ENCODE data around the gene CRB1. TPM values are rescaled to one million over a fixed set of nuclear protein-coding genes. Genes with fewer than 3 reads are reported as not detected.

Gene CRB1
- total RNA-seq, 1 experiment from 2014 or later = not detected

GRCh38 chr1:197424380-197424779 lies 156.3 kb downstream of the CRB1 start:
- in situ Hi-C loops (cut with HindIII; ENCODE audit: low pct_unique_long_range_greater_than_20kb, low sequenced_read_pairs) = no loop called here
- CTCF ChIA-PET = no interaction called here

GRCh38 chr1:197429372-197429771 lies 161.3 kb downstream of the CRB1 start:
- in situ Hi-C loops (cut with HindIII; ENCODE audit: low pct_unique_long_range_greater_than_20kb, low sequenced_read_pairs) = no loop called here
- Histone ChIP-seq H3K27ac (ENCODE audit: low read length) (no peak overlapping the region), H3K4me3 (ENCODE audit: low read depth in 2 of 2, low read length in 2 of 2) (no peak overlapping the region), H3K4me1 (ENCODE audit: control insufficient read depth, insufficient read depth, low read length) (no peaks in the 10 kb centered on the region), H3K27me3 (ENCODE audit: control insufficient read depth, insufficient read depth, low read length) (no peaks in the 10 kb centered on the region), H3K36me3 (ENCODE audit: control insufficient read depth, insufficient read depth, low read length) (no peaks in the 10 kb centered on the region), H3K9me3 (ENCODE audit: control insufficient read depth, insufficient read depth, low read depth, low read length) (no peaks in the 10 kb centered on the region)
- intact Hi-C loops (cut with micrococcal nuclease; ENCODE audit: unreplicated experiment) = no loop called here
- no TSS peak for BruUV-seq (replicated peaks)
- TF ChIP-seq SIN3A (IDR thresholded peaks at IDR 0.05; ENCODE audit: borderline replicate concordance, insufficient read depth, low read depth, low read length) = no peak
- ChIA-PET CTCF (no interaction called here), POLR2A (no interaction called here)
- no peak for ATAC-seq
- DNase-seq (ENCODE audit: low read depth, low spot score) = no peak

More at GRCh38 chr1:197424380-197424779, 156.3 kb downstream of the CRB1 start:
- H3K9me3 ChIP-seq (ENCODE audit: control insufficient read depth, insufficient read depth, low read depth, low read length) = no peaks in the 10 kb centered on the region
- no peaks in the 10 kb centered on the region for H3K4me1 ChIP-seq (ENCODE audit: control insufficient read depth, insufficient read depth, low read length)
- intact Hi-C loops (cut with micrococcal nuclease; ENCODE audit: unreplicated experiment) = no loop called here
- H3K27ac ChIP-seq (ENCODE audit: low read length) = no peak overlapping the region
- no peak for DNase-seq (ENCODE audit: low read depth, low spot score)
- no peak for ATAC-seq
- TF ChIP-seq POLR2AphosphoS5 (IDR thresholded peaks at IDR 0.05; ENCODE audit: low read depth, low read length) (no peak), SIN3A (IDR thresholded peaks at IDR 0.05; ENCODE audit: borderline replicate concordance, insufficient read depth, low read depth, low read length) (no peak), REST (IDR thresholded peaks at IDR 0.05; ENCODE audit: insufficient read depth in 1 of 2, low read depth in 2 of 2, low read length in 1 of 2) (no peak), TCF7L2 (IDR thresholded peaks at IDR 0.05; ENCODE audit: low read depth, low read length) (no peak), CTCF (IDR thresholded peaks at IDR 0.05) (no peak)
- H3K27me3 ChIP-seq (ENCODE audit: control insufficient read depth, insufficient read depth, low read length) = no peaks in the 10 kb centered on the region; the same call in 1 of the 2 replicates
- H3K36me3 ChIP-seq (ENCODE audit: control insufficient read depth, insufficient read depth, low read length) = no peaks in the 10 kb centered on the region
- no TSS peak for BruUV-seq (replicated peaks)
- POLR2A ChIA-PET = no interaction called here
- H3K4me3 ChIP-seq (ENCODE audit: low read depth in 2 of 2, low read length in 2 of 2) = no peak overlapping the region

- in situ Hi-C loops (cut with HindIII; ENCODE audit: low pct_unique_long_range_greater_than_20kb, low sequenced_read_pairs) (no loop called here), intact Hi-C loops (cut with micrococcal nuclease; ENCODE audit: unreplicated experiment) (no loop called here)
- no peaks in the 10 kb centered on the region for H3K4me1 ChIP-seq (ENCODE audit: control insufficient read depth, insufficient read depth, low read length)
- H3K9me3 ChIP-seq (ENCODE audit: control insufficient read depth, insufficient read depth, low read depth, low read length) = no peaks in the 10 kb centered on the region
- TF ChIP-seq POLR2AphosphoS5 (IDR thresholded peaks at IDR 0.05; ENCODE audit: low read depth, low read length) (no peak), REST (IDR thresholded peaks at IDR 0.05; ENCODE audit: insufficient read depth in 1 of 2, low read depth in 2 of 2, low read length in 1 of 2) (no peak), TCF7L2 (IDR thresholded peaks at IDR 0.05; ENCODE audit: low read depth, low read length) (no peak), CTCF (IDR thresholded peaks at IDR 0.05) (no peak), SIN3A (IDR thresholded peaks at IDR 0.05; ENCODE audit: borderline replicate concordance, insufficient read depth, low read depth, low read length) (no peak)
- no peak overlapping the region for H3K27ac ChIP-seq (ENCODE audit: low read length)
- no peaks in the 10 kb centered on the region for H3K36me3 ChIP-seq (ENCODE audit: control insufficient read depth, insufficient read depth, low read length)
- H3K4me3 ChIP-seq (ENCODE audit: low read depth in 2 of 2, low read length in 2 of 2) = no peak overlapping the region
- no TSS peak for BruUV-seq (replicated peaks)
- H3K27me3 ChIP-seq (ENCODE audit: control insufficient read depth, insufficient read depth, low read length) = no peaks in the 10 kb centered on the region; the same call in 1 of the 2 replicates
- ATAC-seq (no peak), DNase-seq (ENCODE audit: low read depth, low spot score) (no peak)
- ChIA-PET CTCF (no interaction called here), POLR2A (no interaction called here)
These were observed 167.2 kb downstream of the CRB1 start for GRCh38 chr1:197435224-197435623.

All from Panc1 (cell line).